ENCODE measurements around the gene EMILIN2. TPM values are rescaled to one million over a fixed set of nuclear protein-coding genes. Genes with fewer than 3 reads are reported as not detected.

Gene EMILIN2
- total RNA-seq, 1 experiment from 2014 or later, result 8.0 TPM

- H3K27me3 Mint-ChIP-seq (ENCODE audit: unreplicated experiment), result peaks cover 42% of the 10 kb centered on the region
- H3K27ac Mint-ChIP-seq (ENCODE audit: unreplicated experiment), result no peak overlapping the region
- H3K9me3 Mint-ChIP-seq (ENCODE audit: low read depth, unreplicated experiment), result peaks cover 5% of the 10 kb centered on the region
- TF ChIP-seq CTCF (IDR thresholded peaks at IDR 0.05; ENCODE audit: unreplicated experiment), result no peak
- no peaks in the 10 kb centered on the region for H3K36me3 Mint-ChIP-seq (ENCODE audit: insufficient read depth, unreplicated experiment)
- DNase-seq, result no peak
- BruUV-seq (replicated peaks), result no TSS peak
- intact Hi-C loops (cut with micrococcal nuclease; ENCODE audit: unreplicated experiment), result no loop called here
- CTCF ChIA-PET, result interaction anchor here (1.1 kb wide), 1 partner anchor 8 kb away, joined by 3 read pairs; no protein-coding TSS in a partner anchor
- no peak overlapping the region for H3K4me3 Mint-ChIP-seq (ENCODE audit: low read depth, unreplicated experiment)
- no peaks in the 10 kb centered on the region for H3K4me1 Mint-ChIP-seq (ENCODE audit: low read depth, unreplicated experiment)
Observed at GRCh38 chr18:2839202-2839601, 7.6 kb upstream of the EMILIN2 start.

- no TSS peak for BruUV-seq (replicated peaks)
- CTCF ChIA-PET, result no interaction called here
- Mint-ChIP-seq H3K27me3 (ENCODE audit: unreplicated experiment) (peaks cover 55% of the 10 kb centered on the region), H3K4me3 (ENCODE audit: low read depth, unreplicated experiment) (no peak overlapping the region), H3K9me3 (ENCODE audit: low read depth, unreplicated experiment) (peaks cover 5% of the 10 kb centered on the region), H3K36me3 (ENCODE audit: insufficient read depth, unreplicated experiment) (no peaks in the 10 kb centered on the region), H3K4me1 (ENCODE audit: low read depth, unreplicated experiment) (no peaks in the 10 kb centered on the region), H3K27ac (ENCODE audit: unreplicated experiment) (no peak overlapping the region)
- no peak for DNase-seq
- intact Hi-C loops (cut with micrococcal nuclease; ENCODE audit: unreplicated experiment), result no loop called here
- TF ChIP-seq CTCF (IDR thresholded peaks at IDR 0.05; ENCODE audit: unreplicated experiment), result no peak
Observed at GRCh38 chr18:2840521-2840920, 6.3 kb upstream of the EMILIN2 start.

- Mint-ChIP-seq H3K4me3 (ENCODE audit: low read depth, unreplicated experiment) (no peak overlapping the region), H3K4me1 (ENCODE audit: low read depth, unreplicated experiment) (peaks cover 18% of the 10 kb centered on the region), H3K36me3 (ENCODE audit: insufficient read depth, unreplicated experiment) (peaks cover 13% of the 10 kb centered on the region), H3K27me3 (ENCODE audit: unreplicated experiment) (peaks cover 59% of the 10 kb centered on the region), H3K27ac (ENCODE audit: unreplicated experiment) (no peak overlapping the region), H3K9me3 (ENCODE audit: low read depth, unreplicated experiment) (peaks cover 2% of the 10 kb centered on the region)
- BruUV-seq (replicated peaks), result no TSS peak
- CTCF ChIA-PET, result no interaction called here
- no peak for TF ChIP-seq CTCF (IDR thresholded peaks at IDR 0.05; ENCODE audit: unreplicated experiment)
- DNase-seq, result no peak
- intact Hi-C loops (cut with micrococcal nuclease; ENCODE audit: unreplicated experiment), result no loop called here
Observed at GRCh38 chr18:2843146-2843545, 3.7 kb upstream of the EMILIN2 start.

GRCh38 chr18:2845172-2845571, 1.6 kb upstream of the EMILIN2 start:
- no TSS peak for BruUV-seq (replicated peaks)
- Mint-ChIP-seq H3K27ac (ENCODE audit: unreplicated experiment) (no peak overlapping the region), H3K4me3 (ENCODE audit: low read depth, unreplicated experiment) (no peak overlapping the region), H3K27me3 (ENCODE audit: unreplicated experiment) (peaks cover 72% of the 10 kb centered on the region), H3K9me3 (ENCODE audit: low read depth, unreplicated experiment) (no peaks in the 10 kb centered on the region), H3K4me1 (ENCODE audit: low read depth, unreplicated experiment) (peaks cover 24% of the 10 kb centered on the region), H3K36me3 (ENCODE audit: insufficient read depth, unreplicated experiment) (peaks cover 13% of the 10 kb centered on the region)
- CTCF ChIA-PET, result no interaction called here
- DNase-seq, result no peak
- intact Hi-C loops (cut with micrococcal nuclease; ENCODE audit: unreplicated experiment), result no loop called here
- no peak for TF ChIP-seq CTCF (IDR thresholded peaks at IDR 0.05; ENCODE audit: unreplicated experiment)
